GM23338 (cell line): Measurements from ENCODE around the gene EPHB2. TPM values are rescaled to one million over a fixed set of nuclear protein-coding genes. Genes with fewer than 3 reads are reported as not detected.

ENCODE experiments used
- ATAC-seq: fragments of 200-7000 bp; cut with Tn5 transposase; 3 replicates; pipeline ENCODE4 v1.9.1; 2020
- DNase-seq: peaks from one replicate; pipeline ENCODE4 v3.0.0-alpha.2; 2015; ENCODE audit warnings: low spot score
- H2AFZ ChIP-seq: fragments of 200-600 bp; sonication (generic); 2 replicates; pipeline ENCODE4 v1.8.0; 2016; ENCODE audit warnings: antibody characterized with exemption, mild to moderate bottlenecking, moderate library complexity
- H3F3A ChIP-seq: fragments of 200-600 bp; sonication (generic); replicated peaks from 2 replicates; pipeline ENCODE4 v1.8.0; 2017; ENCODE audit warnings: antibody characterized with exemption, mixed run types, low read depth
- H3K27ac ChIP-seq: fragments of 200-600 bp; sonication (generic); 2 replicates; pipeline ENCODE4 v1.6.1; 2016; ENCODE audit warnings: low read depth
- H3K27me3 ChIP-seq: fragments of 200-600 bp; sonication (generic); 2 replicates; pipeline ENCODE4 v1.8.0; 2016; ENCODE audit warnings: mild to moderate bottlenecking, mixed run types, moderate library complexity; ENCODE audit not compliant: insufficient read depth
- H3K36me3 ChIP-seq: fragments of 200-600 bp; sonication (generic); 2 replicates; pipeline ENCODE4 v1.8.0; 2016; ENCODE audit warnings: mild to moderate bottlenecking; ENCODE audit not compliant: insufficient read depth
- H3K4me1 ChIP-seq: fragments of 200-600 bp; sonication (generic); 2 replicates; pipeline ENCODE4 v1.8.0; 2016; ENCODE audit warnings: mild to moderate bottlenecking, moderate library complexity; ENCODE audit not compliant: insufficient read depth
- H3K4me2 ChIP-seq: fragments of 200-600 bp; sonication (generic); 2 replicates; pipeline ENCODE4 v1.7.1; 2017; ENCODE audit warnings: mixed run types
- H3K4me3 ChIP-seq: fragments of 200-600 bp; sonication (generic); 2 replicates; pipeline ENCODE4 v1.6.1; 2016; ENCODE audit warnings: mixed run types
- H3K79me2 ChIP-seq: fragments of 200-600 bp; sonication (generic); replicated peaks from 2 replicates; pipeline ENCODE4 v1.8.0; 2017; ENCODE audit warnings: mild to moderate bottlenecking; ENCODE audit not compliant: insufficient read depth
- H3K9me2 ChIP-seq: fragments of 200-600 bp; sonication (generic); 2 replicates; pipeline ENCODE4 v1.8.0; 2017; ENCODE audit not compliant: insufficient read depth
- H4K20me1 ChIP-seq: fragments of 200-600 bp; sonication (generic); replicated peaks from 2 replicates; pipeline ENCODE4 v1.8.0; 2017; ENCODE audit warnings: mild to moderate bottlenecking; ENCODE audit not compliant: insufficient read depth
- H3K27ac Mint-ChIP-seq: 2 replicates; pipeline ENCODE4 v1.8.0; 2020; ENCODE audit warnings: inconsistent platforms, mild to moderate bottlenecking, moderate library complexity, mixed read lengths
- H3K27me3 Mint-ChIP-seq: 3 replicates; pipeline ENCODE4 v1.8.0; 2022; ENCODE audit warnings: low read depth, mild to moderate bottlenecking, moderate library complexity, mixed read lengths, inconsistent platforms; ENCODE audit not compliant: insufficient read depth, poor library complexity
- H3K36me3 Mint-ChIP-seq: 3 replicates; pipeline ENCODE4 v1.8.0; 2021; ENCODE audit warnings: low read depth, mild to moderate bottlenecking, inconsistent platforms, moderate library complexity, mixed read lengths
- H3K4me1 Mint-ChIP-seq: 3 replicates; pipeline ENCODE4 v1.8.0; 2020; ENCODE audit warnings: mild to moderate bottlenecking, inconsistent platforms, mixed read lengths
- H3K4me3 Mint-ChIP-seq: 3 replicates; pipeline ENCODE4 v1.8.0; 2021; ENCODE audit warnings: moderate library complexity, mild to moderate bottlenecking, inconsistent platforms, mixed read lengths
- H3K9me3 Mint-ChIP-seq: 3 replicates; pipeline ENCODE4 v1.8.0; 2020; ENCODE audit warnings: moderate library complexity, mild to moderate bottlenecking, inconsistent platforms, mixed read lengths
- CREB1 ChIP-seq: fragments of 250-450 bp; sonication (Bioruptor Pico); IDR thresholded peaks from 2 replicates; pipeline ENCODE4 v1.5.0; 2020; ENCODE audit warnings: low read depth, mild to moderate bottlenecking, moderate library complexity
- STAT1 ChIP-seq: IDR thresholded peaks from one replicate; pipeline ENCODE4 v1.6.1; 2016; ENCODE audit warnings: antibody characterized with exemption; ENCODE audit not compliant: unreplicated experiment
- ZNF331 ChIP-seq: fragments of 250-450 bp; sonication (Bioruptor Pico); IDR thresholded peaks from 2 replicates; pipeline ENCODE4 v1.5.0; 2020; ENCODE audit warnings: low read depth, mild to moderate bottlenecking, moderate library complexity
- ZNF462 ChIP-seq: fragments of 250-450 bp; sonication (Bioruptor Pico); IDR thresholded peaks from 2 replicates; pipeline ENCODE4 v1.5.0; 2020; ENCODE audit warnings: mild to moderate bottlenecking, moderate library complexity
- polyA plus RNA-seq: library from polyadenylated mRNA; unstranded; fragments of >200 nt; fragmentation: Nextera tagmentation; extraction: Ambion mirVana; gene quantifications from 2 replicates; pipeline ENCODE4 v1.2.1, GENCODE V29; 2016
- total RNA-seq: library from RNA; depleted of rRNA; stranded (reverse); fragments of >200 nt; shearing (Covaris generic); gene quantifications from 2 replicates; pipeline ENCODE4 v1.2.3, GENCODE V29; 2014

Gene EPHB2
- total and polyA plus RNA-seq, 2 experiments from 2014 or later = 4.1 to 20.1 TPM

GRCh38 chr1:22676916-22677583, 33.6 kb upstream of the EPHB2 start:
- Histone ChIP-seq H2AFZ (peak overlapping the region; percentile 90), H3K27me3 (no peaks in the 10 kb centered on the region), H4K20me1 (no peaks in the 10 kb centered on the region), H3K4me2 (no peak overlapping the region), H3K4me1 (peaks cover 9% of the 10 kb centered on the region), H3K4me3 (no peak overlapping the region), H3K36me3 (no peaks in the 10 kb centered on the region), H3K9me2 (no peaks in the 10 kb centered on the region), H3F3A (peaks cover 9% of the 10 kb centered on the region), H3K27ac (no peak overlapping the region), H3K79me2 (no peaks in the 10 kb centered on the region)
- ATAC-seq = peak; percentile 47
- H3K9me3 Mint-ChIP-seq = no peaks in the 10 kb centered on the region
- no peak overlapping the region for H3K27ac Mint-ChIP-seq
- H3K4me3 Mint-ChIP-seq = no peak overlapping the region
- peak; percentile 37 for DNase-seq
- TF ChIP-seq ZNF331 = no peak
- no peak for TF ChIP-seq ZNF462
- no peak for TF ChIP-seq STAT1
- no peak for TF ChIP-seq CREB1 (CRISPR knock-in tag)
- peaks cover 2% of the 10 kb centered on the region for H3K27me3 Mint-ChIP-seq
- peaks cover 12% of the 10 kb centered on the region for H3K4me1 Mint-ChIP-seq
- no peaks in the 10 kb centered on the region for H3K36me3 Mint-ChIP-seq
